Aorta (tissue), 5 donors: ENCODE results near the gene ATAD3B. TPM values are rescaled to one million over a fixed set of nuclear protein-coding genes. Genes with fewer than 3 reads are reported as not detected.
"Not testable (repeated sequence)": the region's sequence is repeated elsewhere in the genome, so short reads cannot be mapped to it uniquely, and the experiment has no call there.

Experiments
- ATAC-seq: fragments of 200-7000 bp; cut with Tn5 transposase; one replicate; pipeline ENCODE4 v1.9.1; 2022; ENCODE audit warnings: moderate library complexity; ENCODE audit not compliant: low FRiP score
- DNase-seq, 2 donors: peaks; one replicate each; pipeline ENCODE4 v3.0.0-alpha.2; 2020
- H3K27ac ChIP-seq, 2 donors: one replicate each; pipeline ENCODE4 v1.5.1; 2013; ENCODE audit warnings: low read length in 2 of 2, mild to moderate bottlenecking in 2 of 2, moderate library complexity in 2 of 2, control low read depth in 1 of 2, inconsistent platforms in 1 of 2, low read depth in 1 of 2
- H3K27me3 ChIP-seq, 2 donors: one replicate each; pipeline ENCODE4 v1.6.1; 2013; ENCODE audit warnings: control low read depth in 1 of 2, low read length in 1 of 2, mild to moderate bottlenecking in 1 of 2, moderate library complexity in 1 of 2; ENCODE audit not compliant: insufficient read depth in 2 of 2, control insufficient read depth in 1 of 2
- H3K36me3 ChIP-seq, 2 donors: one replicate each; pipeline ENCODE4 v1.6.1; 2013; ENCODE audit warnings: control low read depth in 1 of 2, low read length in 1 of 2, mild to moderate bottlenecking in 1 of 2; ENCODE audit not compliant: insufficient read depth in 2 of 2, control insufficient read depth in 1 of 2
- H3K4me1 ChIP-seq, 2 donors: one replicate each; pipeline ENCODE4 v1.6.1; 2013; ENCODE audit warnings: low read length in 2 of 2, control low read depth in 1 of 2, mild to moderate bottlenecking in 1 of 2, moderate library complexity in 1 of 2; ENCODE audit not compliant: insufficient read depth in 2 of 2, control insufficient read depth in 1 of 2
- H3K4me3 ChIP-seq, 2 donors: one replicate each; pipeline ENCODE4 v1.5.1; 2013; ENCODE audit warnings: low read length in 2 of 2, control low read depth in 1 of 2, mild to moderate bottlenecking in 1 of 2
- H3K9me3 ChIP-seq: one replicate; pipeline ENCODE4 v1.6.1; 2013; ENCODE audit warnings: mild to moderate bottlenecking, low read length; ENCODE audit not compliant: control insufficient read depth
- WGBS, 2 donors: extraction: QIAGEN DNeasy Blood & Tissue Kit; methylation state at CpG; one replicate each; pipeline ENCODE4 v1.1.7; 2013; 5-methylcytosine and 5-hydroxymethylcytosine counted together
- intact Hi-C, 2 donors: fragments of 100-400 bp; cut with DNase I; formaldehyde crosslinking; loops; one replicate each; pipeline versions ENCODE4 v1.14.2 to v1.15.0; 2022
- polyA plus RNA-seq, 2 donors: library from polyadenylated mRNA; stranded (reverse); fragments of 200-250 nt; gene quantifications; one replicate each; pipeline ENCODE4 v1.2.3, GENCODE V29; 2013
- total RNA-seq, 2 donors: library from RNA; stranded (reverse); fragmentation: NEBNext Ultra II Directional; extraction: Animal tissue kit (Norgen Biotek cat#: 25700); gene quantifications; one replicate each; pipeline ENCODE4 v1.2.1, GENCODE V29; 2021
- donor health status: healthy with polysubstance abuse.
- donor health status: Bipolar disorder and iron deficiency.
- donor health status: DM: no; HTN: no; CAD: no.
- donor health status: DM: no; HTN: no; CAD: no.
- donor health status: DM: yes; HTN: yes; CAD: no.

ATAD3B gene
- total and polyA plus RNA-seq, 4 donors: 6.1 to 44.8 (median 14.8) TPM

GRCh38 chr1:1426496-1427105 is 45.0 kb upstream of the ATAD3B start:
- intact Hi-C loops: no loop called here
- H3K9me3 ChIP-seq: no peaks in the 10 kb centered on the region
- no peak overlapping the region for H3K4me3 ChIP-seq
- no peaks in the 10 kb centered on the region for H3K27me3 ChIP-seq
- ATAC-seq (no peak), DNase-seq (no peak)
- 24 to 42% methylated on average over 11 to 19 of the region's 19 CpGs for WGBS, 2 donors
- no peaks in the 10 kb centered on the region for H3K36me3 ChIP-seq
- H3K4me1 ChIP-seq: no peaks in the 10 kb centered on the region
- no peak overlapping the region for H3K27ac ChIP-seq

DNA sequence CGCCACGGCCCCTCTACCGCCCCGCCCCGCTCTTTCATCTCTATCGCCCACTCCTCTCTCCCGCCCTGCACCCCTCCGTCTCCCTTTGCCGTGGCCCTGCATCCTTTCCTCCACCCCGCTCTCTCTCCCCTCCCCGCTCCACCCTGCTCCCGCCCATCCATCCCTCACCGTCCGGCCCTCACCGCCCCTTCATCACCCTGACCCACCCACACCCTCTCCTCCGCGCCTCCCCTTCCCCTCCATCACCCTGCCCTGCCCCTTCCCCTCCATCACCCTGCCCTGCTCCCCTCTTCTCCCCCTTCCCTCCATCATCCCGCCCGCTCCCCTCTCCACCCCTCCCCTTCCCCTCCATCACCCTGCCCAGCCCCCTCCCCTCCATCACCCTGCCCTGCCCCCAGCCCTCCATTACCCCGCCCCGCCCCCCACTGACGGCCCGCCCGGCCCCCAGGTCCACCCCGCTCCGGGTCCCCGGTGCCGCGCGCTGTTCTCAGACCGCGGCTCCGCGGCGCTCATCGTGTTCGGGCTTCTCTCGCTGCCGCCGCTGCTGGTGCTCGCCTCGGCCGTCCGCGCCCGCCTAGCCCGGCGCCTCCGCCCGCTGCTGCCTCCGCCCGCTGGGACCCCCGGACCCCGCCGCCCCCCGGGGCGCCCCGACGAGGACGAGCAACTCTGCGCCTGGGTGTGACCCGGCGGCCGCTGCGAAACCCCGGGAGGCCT is 44.3 kb upstream of the ATAD3B start:
- H3K9me3 ChIP-seq: no peaks in the 10 kb centered on the region

DNA sequence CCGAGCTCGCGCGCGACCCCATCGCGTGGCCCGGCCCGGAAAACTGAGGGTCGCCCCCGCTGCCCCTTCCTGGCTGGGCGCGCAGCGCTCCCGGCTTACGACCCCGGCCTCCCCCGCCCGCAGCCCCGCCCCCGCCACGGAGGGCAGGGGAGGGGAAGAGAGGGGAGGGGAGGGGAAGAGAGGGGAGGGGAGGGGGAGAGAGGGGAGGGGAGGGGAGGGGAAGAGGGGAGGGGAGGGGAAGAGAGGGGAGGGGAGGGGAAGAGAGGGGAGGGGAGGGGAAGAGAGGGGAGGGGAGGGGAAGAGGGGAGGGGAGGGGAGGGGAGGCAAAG is 43.8 kb upstream of the ATAD3B start:
- H3K27ac ChIP-seq: no peak overlapping the region
- 0 to 1% methylated on average over 13 to 22 of the region's 22 CpGs for WGBS, 2 donors
- H3K9me3 ChIP-seq: no peaks in the 10 kb centered on the region
- ATAC-seq (no peak), DNase-seq (no peak)
- intact Hi-C loops: no loop called here
- H3K4me1 ChIP-seq: no peaks in the 10 kb centered on the region
- no peaks in the 10 kb centered on the region for H3K27me3 ChIP-seq
- H3K36me3 ChIP-seq: no peaks in the 10 kb centered on the region
- H3K4me3 ChIP-seq: peak overlapping the region in 1 of 2 donors; percentile 22

More for the DNA sequence above, 44.3 kb upstream of the ATAD3B start:
- Histone ChIP-seq H3K4me1 (no peaks in the 10 kb centered on the region), H3K27ac (no peak overlapping the region), H3K27me3 (no peaks in the 10 kb centered on the region), H3K4me3 (peak overlapping the region in 1 of 2 donors; percentile 22), H3K36me3 (no peaks in the 10 kb centered on the region)
- intact Hi-C loops: no loop called here
- ATAC-seq (peak; percentile 11), DNase-seq (peak; percentile 46 to 84)
- WGBS, 2 donors: 7 to 8% methylated on average over 50 to 66 of the region's 66 CpGs

GRCh38 chr1:1428174-1428573 is 43.4 kb upstream of the ATAD3B start:
- ATAC-seq (no peak), DNase-seq (peak in 1 of 2 donors; percentile 44)
- Histone ChIP-seq H3K36me3 (no peaks in the 10 kb centered on the region), H3K27me3 (no peaks in the 10 kb centered on the region), H3K27ac (no peak overlapping the region), H3K4me3 (no peak overlapping the region), H3K4me1 (no peaks in the 10 kb centered on the region), H3K9me3 (no peaks in the 10 kb centered on the region)
- intact Hi-C loops: no loop called here
- 82 to 87% methylated on average over 12 to 19 of the region's 19 CpGs for WGBS, 2 donors

GRCh38 chr1:1428967-1429366 is 42.6 kb upstream of the ATAD3B start:
- H3K9me3 ChIP-seq, ATAC-seq, DNase-seq, H3K27me3 ChIP-seq, intact Hi-C loops, H3K4me1 ChIP-seq, H3K36me3 ChIP-seq, H3K4me3 ChIP-seq, H3K27ac ChIP-seq: not testable (repeated sequence)
- WGBS, 2 donors: 95 to 97% methylated on average over 6 of the region's 6 CpGs

- Histone ChIP-seq H3K27ac (no peak overlapping the region), H3K4me3 (no peak overlapping the region), H3K9me3 (no peaks in the 10 kb centered on the region), H3K27me3 (no peaks in the 10 kb centered on the region), H3K36me3 (no peaks in the 10 kb centered on the region), H3K4me1 (no peaks in the 10 kb centered on the region)
- intact Hi-C loops: no loop called here
- WGBS, 2 donors: 86 to 89% methylated on average over 6 of the region's 6 CpGs
- ATAC-seq (no peak), DNase-seq (no peak)
These were observed 41.9 kb upstream of the ATAD3B start for GRCh38 chr1:1429671-1430073.

GRCh38 chr1:1430114-1430982 is 41.2 kb upstream of the ATAD3B start:
- ATAC-seq (peak; percentile 63), DNase-seq (peak; percentile 75 to 89)
- Histone ChIP-seq H3K27me3 (no peaks in the 10 kb centered on the region), H3K9me3 (no peaks in the 10 kb centered on the region), H3K36me3 (no peaks in the 10 kb centered on the region), H3K27ac (no peak overlapping the region), H3K4me1 (no peaks in the 10 kb centered on the region), H3K4me3 (no peak overlapping the region)
- intact Hi-C loops: no loop called here
- WGBS, 2 donors: 23 to 29% methylated on average over 32 to 35 of the region's 35 CpGs

DNA sequence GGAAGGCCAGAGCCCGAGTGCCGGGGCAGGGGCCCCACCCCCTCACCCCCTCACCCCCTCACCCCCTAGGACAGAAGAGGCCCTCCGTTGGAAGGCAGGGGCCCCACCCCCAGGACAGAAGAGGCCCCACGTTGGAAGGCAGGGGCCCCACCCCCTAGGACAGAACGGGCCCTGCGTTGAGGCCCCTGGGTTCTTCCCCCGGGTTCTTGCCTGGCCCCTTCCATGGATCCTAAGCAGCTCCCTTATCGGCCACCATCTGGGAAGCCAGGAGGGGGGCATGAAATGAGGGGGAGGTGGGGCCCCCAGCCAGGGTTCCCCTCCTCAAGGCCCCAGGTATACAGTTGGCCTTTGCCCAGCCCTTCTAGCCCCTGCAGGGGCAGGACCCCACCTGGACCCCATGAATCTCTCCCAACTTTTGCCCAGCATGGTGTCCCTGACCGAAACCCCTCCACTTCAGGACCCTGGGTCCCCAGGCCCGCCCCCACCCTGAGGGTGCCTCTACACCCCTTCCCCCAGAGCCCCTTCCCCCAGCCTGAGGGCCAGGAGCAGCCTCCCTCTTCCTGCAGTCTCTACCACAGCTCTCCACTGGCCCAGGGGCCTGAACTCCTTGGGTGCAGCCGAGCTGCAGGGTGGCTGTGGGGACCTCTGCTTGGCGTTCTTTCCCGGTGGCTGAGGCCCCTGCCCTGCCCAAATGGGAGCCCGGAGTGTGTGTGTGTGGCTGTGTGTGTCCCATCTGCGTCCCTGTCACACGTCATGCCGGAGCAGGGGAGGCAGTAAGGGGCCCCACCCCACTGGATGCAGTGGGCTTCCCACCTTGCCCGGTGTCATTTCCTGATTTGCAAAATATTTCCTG is 40.3 kb upstream of the ATAD3B start:
- intact Hi-C loops: no loop called here
- 75 to 82% methylated on average over 14 to 18 of the region's 18 CpGs for WGBS, 2 donors
- no peak overlapping the region for H3K27ac ChIP-seq

More for the DNA sequence above, 40.3 kb upstream of the ATAD3B start:
- Histone ChIP-seq H3K9me3 (no peaks in the 10 kb centered on the region), H3K27me3 (no peaks in the 10 kb centered on the region), H3K4me3 (no peak overlapping the region), H3K36me3 (no peaks in the 10 kb centered on the region), H3K4me1 (no peaks in the 10 kb centered on the region)
- ATAC-seq (no peak), DNase-seq (peak; percentile 42 to 72)
